Parathyroid adenoma (tissue), 2 donors: Measurements from ENCODE around the gene PDE7B.
A peak's percentile ranks its signal among the peaks of the same experiment; 100 is the strongest.

ENCODE experiments used
- H2AFZ ChIP-seq: fragments of 300-600 bp; sonication (generic); one replicate; pipeline ENCODE4 v1.7.0; 2017; ENCODE audit warnings: antibody characterized with exemption, mild to moderate bottlenecking
- H3K27ac ChIP-seq: fragments of 300-600 bp; sonication (generic); one replicate; pipeline ENCODE4 v1.7.0; 2017
- H3K27me3 ChIP-seq: fragments of 300-600 bp; sonication (generic); one replicate; pipeline ENCODE4 v1.7.0; 2017; ENCODE audit warnings: low read length; ENCODE audit not compliant: control insufficient read depth, insufficient read depth
- H3K36me3 ChIP-seq: fragments of 300-600 bp; sonication (generic); one replicate; pipeline ENCODE4 v1.7.0; 2017; ENCODE audit warnings: low read length; ENCODE audit not compliant: control insufficient read depth, insufficient read depth
- H3K4me1 ChIP-seq: fragments of 300-600 bp; sonication (generic); one replicate; pipeline ENCODE4 v1.7.0; 2017; ENCODE audit warnings: control low read depth
- H3K4me2 ChIP-seq: fragments of 300-600 bp; sonication (generic); one replicate; pipeline ENCODE4 v1.7.0; 2017; ENCODE audit warnings: low read length
- H3K4me3 ChIP-seq: fragments of 300-600 bp; sonication (generic); one replicate; pipeline ENCODE4 v1.7.0; 2017; ENCODE audit warnings: low read depth, low read length
- H3K79me2 ChIP-seq: fragments of 300-600 bp; sonication (generic); one replicate; pipeline ENCODE4 v1.7.0; 2017; ENCODE audit warnings: control low read depth
- H3K9ac ChIP-seq: fragments of 300-600 bp; sonication (generic); one replicate; pipeline ENCODE4 v1.7.0; 2017; ENCODE audit warnings: mild to moderate bottlenecking
- H3K9me3 ChIP-seq: fragments of 300-600 bp; sonication (generic); one replicate; pipeline ENCODE4 v1.7.0; 2017; ENCODE audit warnings: low read length; ENCODE audit not compliant: control insufficient read depth
- CTCF ChIP-seq: fragments of 300-600 bp; sonication (generic); IDR thresholded peaks from one replicate; pipeline ENCODE4 v1.7.0; 2017; ENCODE audit warnings: antibody characterized with exemption, mild to moderate bottlenecking
- donor health status: primary hyperparathyroidism.

PDE7B gene

DNA sequence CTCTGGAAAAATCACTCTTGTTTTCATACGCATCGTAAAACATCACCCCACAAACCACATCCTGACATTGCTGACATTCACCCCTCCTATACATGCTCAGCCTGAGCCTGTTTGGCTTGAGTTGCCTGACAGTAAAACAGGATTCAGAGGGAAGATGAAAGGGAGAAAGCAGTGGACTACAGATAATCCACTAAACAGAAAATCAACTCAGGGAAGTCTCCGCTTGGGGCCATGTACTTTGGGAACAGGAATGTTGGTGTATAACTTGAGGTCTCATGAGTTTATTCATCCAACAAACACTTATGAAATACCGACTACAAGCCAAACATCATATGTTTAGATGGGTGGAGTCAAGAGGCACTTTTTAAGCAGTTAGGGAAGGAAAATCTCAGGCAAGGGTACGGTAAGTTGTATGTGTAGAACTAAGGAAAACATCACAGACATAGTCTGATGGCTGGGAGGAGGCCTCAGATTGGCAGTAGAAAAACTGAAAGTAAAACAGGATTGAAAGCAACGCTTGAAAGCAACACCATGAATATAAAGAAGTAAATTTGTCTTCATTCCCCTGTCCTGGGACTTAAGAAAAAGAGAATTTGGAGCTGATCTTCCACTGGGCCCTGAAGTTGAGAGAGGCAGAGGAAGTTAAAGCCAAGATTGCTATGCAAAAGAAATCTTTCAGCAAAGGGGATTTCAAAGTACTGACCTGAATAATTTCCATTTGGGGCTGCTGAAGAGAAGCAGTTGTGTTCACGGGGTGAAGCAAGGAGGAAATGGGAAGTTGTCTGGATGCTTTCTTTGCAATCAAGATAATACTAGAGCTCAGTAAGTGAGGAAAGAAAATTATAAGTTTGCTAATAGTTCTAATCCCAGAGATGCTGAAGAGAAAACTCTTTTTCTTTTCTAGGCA, 28.8 kb downstream of the PDE7B start:
- H3K4me3 ChIP-seq = no peak overlapping the region
- peak overlapping the region; percentile 13 for H3K4me2 ChIP-seq
- no peaks in the 10 kb centered on the region for H3K36me3 ChIP-seq
- peak overlapping the region; percentile 10 for H2AFZ ChIP-seq
- no peak overlapping the region for H3K9ac ChIP-seq
- H3K27me3 ChIP-seq = no peaks in the 10 kb centered on the region
- no peaks in the 10 kb centered on the region for H3K4me1 ChIP-seq
- H3K27ac ChIP-seq = peak overlapping the region; percentile 25
- H3K79me2 ChIP-seq = no peaks in the 10 kb centered on the region
- no peaks in the 10 kb centered on the region for H3K9me3 ChIP-seq
- TF ChIP-seq CTCF = no peak

GRCh38 chr6:135883045-135883444, 31.5 kb downstream of the PDE7B start:
- no peaks in the 10 kb centered on the region for H3K27me3 ChIP-seq
- H3K9me3 ChIP-seq = no peaks in the 10 kb centered on the region
- no peaks in the 10 kb centered on the region for H3K36me3 ChIP-seq
- no peak overlapping the region for H3K4me2 ChIP-seq
- no peak for TF ChIP-seq CTCF
- H3K79me2 ChIP-seq = no peaks in the 10 kb centered on the region
- H3K4me1 ChIP-seq = no peaks in the 10 kb centered on the region
- H2AFZ ChIP-seq = no peak overlapping the region
- H3K9ac ChIP-seq = no peak overlapping the region
- H3K4me3 ChIP-seq = no peak overlapping the region
- H3K27ac ChIP-seq = no peak overlapping the region

DNA sequence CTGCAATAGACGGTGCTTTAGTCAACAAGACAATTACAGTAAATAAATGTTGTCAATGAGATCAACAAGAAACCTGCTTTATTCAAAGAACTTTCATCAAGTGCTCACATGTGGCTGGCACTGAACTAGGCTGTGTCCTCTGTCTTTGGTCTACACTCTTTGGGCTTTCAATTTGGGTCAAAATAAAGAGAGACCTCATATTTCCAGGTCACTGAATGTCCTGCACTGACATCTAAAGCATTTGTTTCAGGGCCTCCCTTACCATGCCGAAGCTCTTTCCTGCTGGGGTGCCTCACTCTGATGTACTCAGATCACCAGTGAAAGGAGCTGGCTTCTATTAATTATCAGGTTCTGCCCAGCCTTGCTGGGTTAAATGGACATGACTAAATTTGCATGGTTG, 32.0 kb downstream of the PDE7B start:
- TF ChIP-seq CTCF = no peak

GRCh38 chr6:135884136-135884535, 32.6 kb downstream of the PDE7B start:
- no peak overlapping the region for H3K27ac ChIP-seq
- H2AFZ ChIP-seq = no peak overlapping the region
- no peak overlapping the region for H3K4me3 ChIP-seq
- H3K4me2 ChIP-seq = no peak overlapping the region
- no peaks in the 10 kb centered on the region for H3K27me3 ChIP-seq
- H3K4me1 ChIP-seq = no peaks in the 10 kb centered on the region
- no peak overlapping the region for H3K9ac ChIP-seq
- no peaks in the 10 kb centered on the region for H3K9me3 ChIP-seq
- H3K79me2 ChIP-seq = no peaks in the 10 kb centered on the region
- TF ChIP-seq CTCF = no peak
- no peaks in the 10 kb centered on the region for H3K36me3 ChIP-seq

More for the DNA sequence above, 32.0 kb downstream of the PDE7B start:
- no peak overlapping the region for H2AFZ ChIP-seq
- H3K9ac ChIP-seq = no peak overlapping the region
- no peaks in the 10 kb centered on the region for H3K27me3 ChIP-seq
- H3K79me2 ChIP-seq = no peaks in the 10 kb centered on the region
- no peaks in the 10 kb centered on the region for H3K9me3 ChIP-seq
- H3K4me1 ChIP-seq = no peaks in the 10 kb centered on the region
- H3K27ac ChIP-seq = no peak overlapping the region
- no peak overlapping the region for H3K4me2 ChIP-seq
- H3K36me3 ChIP-seq = no peaks in the 10 kb centered on the region
- no peak overlapping the region for H3K4me3 ChIP-seq

GRCh38 chr6:135887069-135887468, 35.6 kb downstream of the PDE7B start:
- no peaks in the 10 kb centered on the region for H3K27me3 ChIP-seq
- no peak for TF ChIP-seq CTCF
- no peaks in the 10 kb centered on the region for H3K36me3 ChIP-seq

More at GRCh38 chr6:135887069-135887468, 35.6 kb downstream of the PDE7B start:
- no peak overlapping the region for H3K27ac ChIP-seq
- no peak overlapping the region for H3K9ac ChIP-seq
- no peaks in the 10 kb centered on the region for H3K9me3 ChIP-seq
- no peaks in the 10 kb centered on the region for H3K79me2 ChIP-seq
- H3K4me1 ChIP-seq = no peaks in the 10 kb centered on the region
- H3K4me2 ChIP-seq = no peak overlapping the region
- H2AFZ ChIP-seq = no peak overlapping the region
- H3K4me3 ChIP-seq = no peak overlapping the region
